Inflammatory macrophage (primary cell): ENCODE measurements around the gene LIG3.
"Not testable (repeated sequence)": the region's sequence is repeated elsewhere in the genome, so short reads cannot be mapped to it uniquely, and the experiment has no call there.

Source experiments
- DNase-seq, 2 donors: peaks; one replicate each; pipeline ENCODE4 v3.0.0-alpha.2; 2020 to 2022

The LIG3 gene

GRCh38 chr17:35045458-35045979 is 65.2 kb downstream of the LIG3 start:
- DNase-seq, result not testable (repeated sequence)

DNA sequence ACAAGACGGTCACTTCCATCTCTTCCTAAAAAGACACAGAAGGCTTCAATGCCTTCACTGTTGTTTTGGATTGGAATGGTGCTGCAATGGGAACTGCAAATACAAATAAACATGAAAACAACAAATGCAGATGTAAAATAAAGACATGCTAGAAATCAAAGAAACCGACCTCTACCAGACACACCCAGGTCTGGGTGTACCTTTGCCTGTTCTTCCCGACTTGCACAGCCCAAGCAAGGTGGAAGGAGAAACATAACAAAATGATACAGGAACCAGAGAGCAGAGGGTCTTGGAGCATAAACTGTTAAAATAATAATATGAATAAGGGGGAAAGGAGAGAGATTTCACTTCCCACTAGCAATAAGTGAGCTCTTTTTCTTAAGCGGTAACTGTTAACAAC is 65.9 kb downstream of the LIG3 start:
- DNase-seq, result no peak

DNA sequence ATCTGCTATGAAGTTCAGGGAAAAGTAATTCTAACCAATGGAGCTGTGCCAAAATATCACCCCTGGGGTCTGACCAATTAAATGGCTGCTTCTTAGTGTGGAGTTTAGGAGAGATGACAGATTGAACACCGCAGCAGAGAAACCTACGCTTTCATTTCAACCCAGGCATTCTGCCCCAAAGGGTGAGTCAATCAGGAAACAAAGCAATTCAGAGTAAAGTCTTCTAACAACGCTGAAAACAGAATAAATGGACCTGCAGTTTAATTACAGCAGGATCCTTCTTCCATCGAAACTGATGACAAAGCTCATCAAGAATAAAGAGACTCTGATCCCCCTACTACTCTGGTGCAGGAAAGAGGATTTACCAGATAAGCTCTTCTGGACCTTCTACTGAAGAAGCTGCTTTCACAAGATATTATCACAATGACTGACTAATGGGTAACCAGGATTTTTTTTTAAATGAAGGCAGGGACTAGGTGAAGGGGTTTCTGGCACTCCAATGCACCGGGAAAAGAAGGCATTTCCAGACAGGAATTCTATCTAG is 66.5 kb downstream of the LIG3 start:
- peak in 1 of 2 donors; percentile 15 for DNase-seq

- DNase-seq, result no peak
Measured at GRCh38 chr17:35048685-35049379, 68.5 kb downstream of the LIG3 start.

DNA sequence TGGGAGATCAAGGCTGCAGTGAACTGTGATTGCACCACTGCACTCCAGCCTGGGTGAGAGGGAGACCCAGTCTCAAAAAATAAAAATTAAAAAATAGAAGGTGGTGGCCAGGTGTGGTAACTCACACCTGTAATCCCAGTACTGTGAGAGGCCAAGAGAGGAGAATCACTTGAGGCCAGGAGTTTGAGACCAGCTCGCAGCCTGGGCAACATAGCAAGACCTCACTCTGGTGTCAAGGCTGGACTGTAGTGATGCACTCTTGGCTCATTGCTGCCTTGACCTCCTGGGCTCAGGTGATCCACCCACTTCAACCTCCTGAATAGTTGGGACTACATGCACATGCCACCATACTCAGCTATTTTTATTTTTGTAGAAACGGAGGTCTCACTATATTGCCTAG is 69.9 kb downstream of the LIG3 start:
- no peak for DNase-seq

DNA sequence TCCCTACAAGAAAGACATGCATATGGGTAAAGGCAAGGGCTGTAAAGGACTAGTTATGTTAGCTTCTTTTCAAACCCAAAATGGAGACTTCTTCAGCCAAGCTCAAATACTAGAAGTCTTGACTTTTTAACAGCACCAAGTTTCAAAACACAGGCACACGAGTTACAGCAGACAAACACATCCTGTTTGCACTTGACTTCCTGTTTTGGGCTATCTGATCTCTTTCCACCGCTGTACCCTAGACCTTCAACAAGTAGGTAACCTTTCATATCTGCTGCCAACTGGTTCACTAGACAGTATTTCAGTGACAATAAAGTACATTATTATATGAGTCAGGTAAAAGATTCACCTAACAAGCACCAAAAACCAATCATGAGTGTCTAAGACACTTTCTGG is 70.9 kb downstream of the LIG3 start:
- DNase-seq, result peak; percentile 76 to 84

GRCh38 chr17:35051579-35052240 is 71.4 kb downstream of the LIG3 start:
- DNase-seq, result no peak

DNA sequence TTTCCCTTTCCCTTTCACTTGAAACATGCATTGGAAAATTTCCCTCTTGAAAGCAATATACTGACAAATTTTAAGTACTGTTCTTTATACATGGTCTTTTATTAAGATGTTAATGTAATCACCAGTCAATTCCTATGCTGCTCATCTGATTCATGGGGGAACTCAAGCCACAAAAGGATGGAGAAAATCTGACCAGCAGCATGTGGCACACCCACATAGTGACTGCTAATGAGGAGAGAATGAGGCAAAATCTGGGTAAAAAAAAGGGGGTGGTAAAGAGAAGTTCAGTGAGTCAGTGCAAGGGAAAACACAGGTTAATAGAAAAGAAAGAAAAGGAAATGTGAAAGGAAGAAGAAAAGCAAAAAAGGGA is 71.9 kb downstream of the LIG3 start:
- DNase-seq, result peak; percentile 43 to 44

- DNase-seq, result no peak
Measured at GRCh38 chr17:35052780-35053179, 72.5 kb downstream of the LIG3 start.

DNA sequence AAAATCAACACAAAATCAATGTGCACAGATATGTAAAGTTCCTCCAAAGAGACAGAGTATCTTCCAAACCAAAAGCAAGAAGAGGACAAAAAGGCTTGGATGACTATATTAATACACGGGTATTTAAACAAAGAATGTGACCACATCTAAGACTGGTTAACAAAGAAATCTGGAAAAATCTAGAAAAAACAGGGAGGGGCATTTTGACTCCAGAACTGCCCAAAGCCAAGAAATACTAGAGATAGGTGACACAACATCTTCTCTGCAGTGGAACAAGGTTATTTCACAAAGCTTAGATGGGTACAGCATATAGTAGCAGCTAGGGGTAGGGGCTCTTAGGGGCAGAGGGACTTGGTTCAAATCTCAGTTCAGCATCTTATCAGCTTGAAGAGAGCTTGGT is 72.9 kb downstream of the LIG3 start:
- no peak for DNase-seq

DNA sequence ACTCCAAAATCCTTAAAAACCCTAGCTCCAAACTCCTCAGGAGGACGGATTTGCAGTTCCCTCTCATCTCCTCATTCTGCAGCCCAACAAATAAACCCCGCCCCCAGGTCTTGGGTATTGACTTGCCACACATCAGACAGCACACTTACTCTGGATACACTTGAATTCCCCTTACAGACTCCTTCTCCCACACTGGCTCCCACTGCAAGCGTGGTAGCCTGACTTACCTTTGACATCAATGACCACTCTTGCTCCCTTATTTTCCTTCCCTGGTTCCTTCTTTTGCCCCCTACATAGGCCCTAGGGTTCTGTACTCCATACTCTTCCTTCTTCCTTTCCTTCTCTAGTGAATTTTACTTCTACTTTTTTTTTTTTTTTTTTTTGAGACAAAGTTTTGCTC is 75.7 kb downstream of the LIG3 start:
- peak; percentile 40 to 68 for DNase-seq

DNA sequence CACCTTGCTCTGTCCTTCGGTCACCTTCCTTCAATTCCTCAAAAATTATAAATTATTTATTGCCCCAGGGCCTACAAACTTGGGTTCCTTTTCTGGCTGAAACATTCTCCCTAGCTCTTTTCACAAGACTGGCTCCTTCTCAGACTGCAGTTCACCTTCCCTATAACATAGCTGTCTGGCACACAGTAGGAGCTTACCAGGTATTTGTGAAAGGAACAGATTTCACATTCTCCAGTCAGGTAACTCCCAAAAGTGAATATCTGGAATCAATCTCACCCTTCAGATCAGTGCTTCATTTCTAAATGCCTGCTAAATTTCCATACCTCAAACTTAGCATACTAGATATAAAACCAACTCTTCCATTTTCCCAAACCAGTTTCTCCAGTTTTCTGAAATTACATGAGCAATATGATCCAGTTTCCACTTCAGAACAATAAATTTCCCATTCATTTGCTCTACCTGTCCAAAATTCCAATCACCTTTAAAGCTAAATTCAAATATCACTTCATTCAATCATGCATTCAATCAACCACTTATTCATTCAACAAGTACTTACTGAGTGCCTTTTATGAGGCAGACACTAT is 77.1 kb downstream of the LIG3 start:
- DNase-seq, result no peak
